Measurements from ENCODE around the gene MFSD12. TPM values are rescaled to one million over a fixed set of nuclear protein-coding genes. Genes with fewer than 3 reads are reported as not detected.

The MFSD12 gene
- total and polyA plus RNA-seq, 2 donors (not counting 3 experiments of a cell fraction or from before 2014, with no cell fraction given) = 51.7 to 78.9 TPM

DNA sequence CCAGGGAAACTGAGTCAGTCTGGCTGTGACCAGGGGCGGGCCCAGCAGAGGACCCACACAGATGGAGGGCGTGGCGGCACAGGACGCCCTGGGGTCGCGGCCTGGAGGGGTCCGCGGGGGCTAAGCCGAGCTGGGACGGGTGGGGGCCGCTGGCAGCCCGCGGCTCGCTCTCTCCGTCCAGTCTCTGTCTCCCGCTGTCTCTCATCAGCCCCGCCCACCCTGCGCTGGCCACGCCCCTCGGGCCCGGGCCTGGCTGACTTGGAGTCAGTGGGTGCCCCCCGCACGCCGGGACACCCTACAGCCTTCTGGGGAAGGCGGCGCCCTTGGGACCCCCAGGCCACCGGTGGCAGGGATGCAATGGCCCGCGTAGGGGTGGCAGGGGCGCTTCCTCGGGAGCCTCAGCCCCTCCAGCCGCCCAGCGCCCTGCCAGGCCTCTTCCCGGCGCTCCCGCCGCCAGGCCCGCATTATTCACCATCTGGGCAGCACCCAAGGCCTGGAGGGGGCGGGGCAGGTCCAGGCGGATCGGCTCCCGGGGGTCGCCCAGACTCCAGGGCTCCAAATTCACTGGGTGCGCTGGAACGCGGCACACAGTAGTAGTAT lies 49.4 kb upstream of the MFSD12 start, which contains the start of gene TBXA2R:
Gene TBXA2R (minus strand): TSS at position 186 of the 600 bp plus-strand sequence. CDS start 6,241 bp downstream, outside the sequence.
- Histone ChIP-seq H3K27ac (ENCODE audit: insufficient read depth, low read depth, low read length) (peak within 1 kb of the TSS; percentile 34), H2AFZ (ENCODE audit: low read depth, low read length) (peak within 1 kb of the TSS; percentile 81), H3K27me3 (ENCODE audit: control insufficient read depth in 2 of 2, insufficient read depth in 2 of 2, low read length in 2 of 2) (no peaks in the 10 kb centered on the region), H3K9me1 (replicated peaks; ENCODE audit: control insufficient read depth, extremely low read depth, insufficient read depth, low read length) (no peaks in the 10 kb centered on the region), H3K79me2 (ENCODE audit: control insufficient read depth, insufficient read depth, low read length) (no peaks in the 10 kb centered on the region), H4K20me1 (replicated peaks; ENCODE audit: control insufficient read depth, extremely low read depth, insufficient read depth, low read length) (no peaks in the 10 kb centered on the region), H3K36me3 (ENCODE audit: control insufficient read depth in 2 of 2, extremely low read depth in 1 of 2, insufficient read depth in 2 of 2, low read length in 2 of 2) (peaks cover 0 to 5% of the 10 kb centered on the region in 2 experiments), H3K4me2 (ENCODE audit: insufficient read depth, low read length) (peak within 1 kb of the TSS; percentile 63), H3K9me3 (replicated peaks; ENCODE audit: control insufficient read depth, insufficient read depth, low read length) (no peaks in the 10 kb centered on the region), H3K4me1 (ENCODE audit: control insufficient read depth, extremely low read depth, insufficient read depth, low read length) (peaks cover 23% of the 10 kb centered on the region), H3K4me3 (replicated peaks in 1 of 3; ENCODE audit: insufficient read depth in 1 of 3, low read depth in 1 of 3, low read length in 3 of 3) (peak within 1 kb of the TSS; percentile 39 to 48 (median 39)), H3K9ac (replicated peaks; ENCODE audit: extremely low read depth, insufficient read depth, low read length) (peak within 1 kb of the TSS; percentile 39)
- ChIA-PET CTCF (interaction anchor here (0.9 to 2.3 kb wide), 6 partner anchors 12 to 51 kb away, joined by 3 to 7 read pairs (median 4); partner anchors contain the start of gene GIPC3), POLR2A (no interaction called here)
- dilution Hi-C loops (cut with MboI; ENCODE audit: extremely low pct_ligation_motif_present, low sequenced_read_pairs) (no loop called here), intact Hi-C loops (cut with micrococcal nuclease) (loop anchor here (2.0 to 5.0 kb wide), 2 partner anchors 22 to 34 kb away; partner anchors contain the start of genes GIPC3 and HMG20B)
- TF ChIP-seq POLR2AphosphoS5 (IDR thresholded peaks at IDR 0.05; ENCODE audit: insufficient read depth, low read depth, low read length) (peak; percentile 46), POLR2A (IDR thresholded peaks at IDR 0.05; ENCODE audit: low read depth, low read length) (peak; percentile 17), CTCF (IDR thresholded peaks at IDR 0.05; ENCODE audit: extremely low read depth in 1 of 2, insufficient read depth in 1 of 2, low read depth in 1 of 2, low read length in 2 of 2) (no peak), EZH2 (IDR thresholded peaks at IDR 0.05; ENCODE audit: borderline replicate concordance, low read depth, low read length, severe bottlenecking) (no peak)
- TF ChIP-seq, protein P1, sequence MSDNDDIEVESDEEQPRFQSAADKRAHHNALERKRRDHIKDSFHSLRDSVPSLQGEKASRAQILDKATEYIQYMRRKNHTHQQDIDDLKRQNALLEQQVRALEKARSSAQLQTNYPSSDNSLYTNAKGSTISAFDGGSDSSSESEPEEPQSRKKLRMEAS (IDR thresholded peaks at IDR 0.05; ENCODE audit: insufficient read depth, insufficient read length) = no peak
- FAIRE-seq (peak; percentile 84), DNase-seq (ENCODE audit: low read depth, low spot score) (peak; percentile 69)
- BruUV-seq (replicated peaks) = no TSS peak

Measured in endothelial cell of umbilical vein (primary cell).